ENCODE data around the gene SDCCAG8. TPM values are rescaled to one million over a fixed set of nuclear protein-coding genes. Genes with fewer than 3 reads are reported as not detected.

Gene SDCCAG8
- total and polyA plus RNA-seq, 2 donors from 2014 or later, result 29.6 to 53.2 TPM

GRCh38 chr1:243234978-243235647 is 20.7 kb upstream of the SDCCAG8 start:
- peaks cover 0 to 2% (median 0%) of the 10 kb centered on the region in 3 donors for H3K36me3 ChIP-seq (ENCODE audit: control insufficient read depth in 2 of 3, insufficient read depth in 3 of 3, low read length in 3 of 3)
- peak in 1 of 5 donors; percentile 62 for DNase-seq

GRCh38 chr1:243236604-243237252 is 19.1 kb upstream of the SDCCAG8 start:
- TF ChIP-seq, protein P1, sequence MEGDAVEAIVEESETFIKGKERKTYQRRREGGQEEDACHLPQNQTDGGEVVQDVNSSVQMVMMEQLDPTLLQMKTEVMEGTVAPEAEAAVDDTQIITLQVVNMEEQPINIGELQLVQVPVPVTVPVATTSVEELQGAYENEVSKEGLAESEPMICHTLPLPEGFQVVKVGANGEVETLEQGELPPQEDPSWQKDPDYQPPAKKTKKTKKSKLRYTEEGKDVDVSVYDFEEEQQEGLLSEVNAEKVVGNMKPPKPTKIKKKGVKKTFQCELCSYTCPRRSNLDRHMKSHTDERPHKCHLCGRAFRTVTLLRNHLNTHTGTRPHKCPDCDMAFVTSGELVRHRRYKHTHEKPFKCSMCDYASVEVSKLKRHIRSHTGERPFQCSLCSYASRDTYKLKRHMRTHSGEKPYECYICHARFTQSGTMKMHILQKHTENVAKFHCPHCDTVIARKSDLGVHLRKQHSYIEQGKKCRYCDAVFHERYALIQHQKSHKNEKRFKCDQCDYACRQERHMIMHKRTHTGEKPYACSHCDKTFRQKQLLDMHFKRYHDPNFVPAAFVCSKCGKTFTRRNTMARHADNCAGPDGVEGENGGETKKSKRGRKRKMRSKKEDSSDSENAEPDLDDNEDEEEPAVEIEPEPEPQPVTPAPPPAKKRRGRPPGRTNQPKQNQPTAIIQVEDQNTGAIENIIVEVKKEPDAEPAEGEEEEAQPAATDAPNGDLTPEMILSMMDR (IDR thresholded peaks at IDR 0.05; ENCODE audit: borderline replicate concordance, extremely low read depth, insufficient read depth), result no peak
- H3K9ac ChIP-seq (ENCODE audit: low read length in 3 of 3), result no peak overlapping the region
- peaks cover 0 to 2% (median 0%) of the 10 kb centered on the region in 3 donors for H3K36me3 ChIP-seq (ENCODE audit: control insufficient read depth in 2 of 3, insufficient read depth in 3 of 3, low read length in 3 of 3)
- H3K27ac ChIP-seq (ENCODE audit: low read depth in 2 of 2, low read length in 2 of 2), result no peak overlapping the region
- no peak for FAIRE-seq
- intact Hi-C loops (cut with DNase I), result no loop called here
- H3K9me3 ChIP-seq (ENCODE audit: control insufficient read depth in 2 of 3, insufficient read depth in 1 of 3, low read length in 3 of 3), result peaks cover 0 to 3% (median 0%) of the 10 kb centered on the region in 3 donors
- no peaks in the 10 kb centered on the region for H3K4me1 ChIP-seq (ENCODE audit: control insufficient read depth in 2 of 3, insufficient read depth in 2 of 3, low read depth in 1 of 3, low read length in 3 of 3)
- DNase-seq, result no peak
- no peak overlapping the region for H3K4me3 ChIP-seq (ENCODE audit: low read length in 3 of 3)
- no peaks in the 10 kb centered on the region for H3K27me3 ChIP-seq (ENCODE audit: control insufficient read depth, insufficient read depth, low read length)

More at GRCh38 chr1:243234978-243235647, 20.7 kb upstream of the SDCCAG8 start:
- no peak for FAIRE-seq
- H3K9ac ChIP-seq (ENCODE audit: low read length in 3 of 3), result no peak overlapping the region
- H3K27ac ChIP-seq (ENCODE audit: low read depth in 2 of 2, low read length in 2 of 2), result no peak overlapping the region
- TF ChIP-seq, protein P1 (IDR thresholded peaks at IDR 0.05; ENCODE audit: borderline replicate concordance, extremely low read depth, insufficient read depth), result no peak
- H3K9me3 ChIP-seq (ENCODE audit: control insufficient read depth in 2 of 3, insufficient read depth in 1 of 3, low read length in 3 of 3), result peaks cover 0 to 15% (median 0%) of the 10 kb centered on the region in 3 donors
- no peaks in the 10 kb centered on the region for H3K4me1 ChIP-seq (ENCODE audit: control insufficient read depth in 2 of 3, insufficient read depth in 2 of 3, low read depth in 1 of 3, low read length in 3 of 3)
- H3K4me3 ChIP-seq (ENCODE audit: low read length in 3 of 3), result no peak overlapping the region
- H3K27me3 ChIP-seq (ENCODE audit: control insufficient read depth, insufficient read depth, low read length), result no peaks in the 10 kb centered on the region
- intact Hi-C loops (cut with DNase I), result no loop called here

DNA sequence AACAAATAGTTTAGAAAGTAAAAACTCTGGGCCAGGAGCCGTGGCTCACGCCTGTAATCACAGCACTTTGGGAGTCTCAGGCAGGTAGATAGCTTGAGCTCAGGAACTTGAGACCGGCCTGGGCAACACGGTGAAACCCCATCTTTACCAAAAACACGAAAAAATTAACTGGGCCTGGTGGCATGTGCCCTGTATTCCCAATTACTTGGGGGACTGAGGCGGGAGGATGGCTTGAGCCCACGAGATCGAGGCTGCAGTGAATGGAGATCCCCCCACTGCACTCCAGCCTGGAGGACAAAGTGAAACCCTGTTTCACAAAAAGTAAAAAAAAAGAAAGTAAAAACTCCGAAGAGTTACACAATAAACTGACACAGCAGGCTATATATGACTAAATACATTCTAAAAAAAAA is 11.4 kb upstream of the SDCCAG8 start:
- TF ChIP-seq, protein P1 (IDR thresholded peaks at IDR 0.05; ENCODE audit: borderline replicate concordance, extremely low read depth, insufficient read depth), result no peak
- no peak overlapping the region for H3K27ac ChIP-seq (ENCODE audit: low read depth in 2 of 2, low read length in 2 of 2)
- intact Hi-C loops (cut with DNase I), result no loop called here
- H3K36me3 ChIP-seq (ENCODE audit: control insufficient read depth in 2 of 3, insufficient read depth in 3 of 3, low read length in 3 of 3), result no peaks in the 10 kb centered on the region
- no peak overlapping the region for H3K4me3 ChIP-seq (ENCODE audit: low read length in 3 of 3)
- no peak overlapping the region for H3K9ac ChIP-seq (ENCODE audit: low read length in 3 of 3)
- no peaks in the 10 kb centered on the region for H3K4me1 ChIP-seq (ENCODE audit: control insufficient read depth in 2 of 3, insufficient read depth in 2 of 3, low read depth in 1 of 3, low read length in 3 of 3)
- no peak for FAIRE-seq
- no peaks in the 10 kb centered on the region for H3K27me3 ChIP-seq (ENCODE audit: control insufficient read depth, insufficient read depth, low read length)
- no peaks in the 10 kb centered on the region for H3K9me3 ChIP-seq (ENCODE audit: control insufficient read depth in 2 of 3, insufficient read depth in 1 of 3, low read length in 3 of 3)
- no peak for DNase-seq

All from kidney (tissue), 14 donors.